Activated CD8-positive, alpha-beta T cell treated with anti-CD3 and anti-CD28 coated beads for 36 hours (primary cell): ENCODE measurements around the gene E2F4. TPM values are rescaled to one million over a fixed set of nuclear protein-coding genes. Genes with fewer than 3 reads are reported as not detected.

Experiments used
- ATAC-seq: fragments of 200-7000 bp; cut with Tn5 transposase; one replicate; pipeline ENCODE4 v1.10.0; 2021; ENCODE audit warnings: mild to moderate bottlenecking, moderate library complexity
- CTCF ChIA-PET: fragments of 350-600 bp; sonication (Branson Sonifier 250); formaldehyde crosslinking; loops from one replicate; lab custom pipeline; 2021; ENCODE audit warnings: antibody characterized with exemption; lab: Charles Lee
- POLR2A ChIA-PET: fragments of 350-600 bp; sonication (Branson Sonifier 250); formaldehyde crosslinking; loops from one replicate; lab custom pipeline; 2021; ENCODE audit warnings: antibody characterized with exemption; lab: Charles Lee
- DNase-seq: peaks from one replicate; pipeline ENCODE4 v3.0.0-alpha.2; 2020
- H3K27ac Mint-ChIP-seq: one replicate; pipeline ENCODE4 v1.8.0; 2021; ENCODE audit warnings: mild to moderate bottlenecking, mixed read lengths
- H3K27me3 Mint-ChIP-seq: one replicate; pipeline ENCODE4 v1.8.0; 2021; ENCODE audit warnings: mixed read lengths
- H3K36me3 Mint-ChIP-seq: one replicate; pipeline ENCODE4 v1.8.0; 2021; ENCODE audit warnings: low read depth, mixed read lengths
- H3K4me1 Mint-ChIP-seq: one replicate; pipeline ENCODE4 v1.8.0; 2021; ENCODE audit warnings: low read depth, mixed read lengths
- H3K4me3 Mint-ChIP-seq: one replicate; pipeline ENCODE4 v1.8.0; 2021; ENCODE audit warnings: mild to moderate bottlenecking, moderate library complexity, mixed read lengths
- H3K9me3 Mint-ChIP-seq: one replicate; pipeline ENCODE4 v1.8.0; 2021; ENCODE audit warnings: mixed read lengths
- CTCF ChIP-seq: fragments of 200-600 bp; IDR thresholded peaks from one replicate; pipeline ENCODE4 v1.8.0; 2022; ENCODE audit warnings: antibody characterized with exemption, mild to moderate bottlenecking
- intact Hi-C: fragments of 100-400 bp; cut with micrococcal nuclease; formaldehyde crosslinking; loops from one replicate; pipeline ENCODE4 v1.10.0; 2022
- total RNA-seq, 2 experiments: library from RNA; stranded (reverse); gene quantifications; one replicate each; pipeline ENCODE4 v1.2.3, GENCODE V29; 2021

Gene E2F4
- total RNA-seq, 2 experiments from 2014 or later = 104 to 105 TPM

GRCh38 chr16:67192781-67193361 is 916 bp downstream of the E2F4 start:
- intact Hi-C loops = loop anchor here (2.0 kb wide), 1 partner anchor 52 kb away; no protein-coding TSS in a partner anchor
- peaks cover 45% of the 10 kb centered on the region for H3K36me3 Mint-ChIP-seq
- H3K27me3 Mint-ChIP-seq = no peaks in the 10 kb centered on the region
- H3K4me1 Mint-ChIP-seq = peaks cover 45% of the 10 kb centered on the region
- H3K9me3 Mint-ChIP-seq = no peaks in the 10 kb centered on the region
- H3K27ac Mint-ChIP-seq = peak overlapping the region; percentile 87
- no peak for TF ChIP-seq CTCF
- CTCF ChIA-PET = interaction anchor here (1.0 to 1.7 kb wide), 7 partner anchors 34 to 240 kb away, joined by 3 to 6 read pairs (median 3); partner anchors contain the start of genes FHOD1 and TMEM208
- ATAC-seq (no peak), DNase-seq (no peak)
- POLR2A ChIA-PET = interaction anchor here (0.6 to 2.2 kb wide), 8 partner anchors 16 to 43 kb away, joined by 3 to 9 read pairs (median 4); no protein-coding TSS in a partner anchor
- peak overlapping the region; percentile 93 for H3K4me3 Mint-ChIP-seq

GRCh38 chr16:67193536-67193935 is 1.6 kb downstream of the E2F4 start:
- peak overlapping the region; percentile 87 for H3K27ac Mint-ChIP-seq
- CTCF ChIA-PET = interaction anchor here (0.5 to 1.7 kb wide), 7 partner anchors 9 to 215 kb away, joined by 3 to 6 read pairs (median 3); partner anchors contain the start of genes FHOD1 and TMEM208
- intact Hi-C loops = loop anchor here (2.0 kb wide), 1 partner anchor 51 kb away; no protein-coding TSS in a partner anchor
- H3K27me3 Mint-ChIP-seq = no peaks in the 10 kb centered on the region
- H3K36me3 Mint-ChIP-seq = peaks cover 51% of the 10 kb centered on the region
- TF ChIP-seq CTCF = no peak
- peaks cover 45% of the 10 kb centered on the region for H3K4me1 Mint-ChIP-seq
- DNase-seq = no peak
- peak overlapping the region; percentile 93 for H3K4me3 Mint-ChIP-seq
- H3K9me3 Mint-ChIP-seq = no peaks in the 10 kb centered on the region
- no peak for ATAC-seq
- POLR2A ChIA-PET = interaction anchor here (1.0 to 2.2 kb wide), 8 partner anchors 10 to 50 kb away, joined by 3 to 9 read pairs (median 4); partner anchors contain the start of genes FBXL8 and TRADD

GRCh38 chr16:67194260-67194659 is 2.3 kb downstream of the E2F4 start:
- H3K4me1 Mint-ChIP-seq = peaks cover 45% of the 10 kb centered on the region
- no peak for DNase-seq
- no peak for TF ChIP-seq CTCF
- no peaks in the 10 kb centered on the region for H3K9me3 Mint-ChIP-seq
- peak overlapping the region; percentile 87 for H3K27ac Mint-ChIP-seq
- ATAC-seq = no peak
- H3K4me3 Mint-ChIP-seq = peak overlapping the region; percentile 93
- H3K27me3 Mint-ChIP-seq = no peaks in the 10 kb centered on the region
- POLR2A ChIA-PET = interaction anchor here (1.0 to 2.2 kb wide), 8 partner anchors 9 to 49 kb away, joined by 3 to 9 read pairs (median 4); partner anchors contain the start of genes FBXL8 and TRADD
- CTCF ChIA-PET = interaction anchor here (0.5 to 1.1 kb wide), 4 partner anchors 9 to 206 kb away, joined by 3 read pairs; no protein-coding TSS in a partner anchor
- intact Hi-C loops = no loop called here
- H3K36me3 Mint-ChIP-seq = peaks cover 52% of the 10 kb centered on the region

- intact Hi-C loops = no loop called here
- Mint-ChIP-seq H3K4me1 (peaks cover 45% of the 10 kb centered on the region), H3K27me3 (no peaks in the 10 kb centered on the region), H3K36me3 (peaks cover 61% of the 10 kb centered on the region), H3K27ac (no peak overlapping the region), H3K9me3 (no peaks in the 10 kb centered on the region), H3K4me3 (no peak overlapping the region)
- CTCF ChIA-PET = interaction anchor here (1.2 kb wide), 1 partner anchor 31 kb away, joined by 5 read pairs; no protein-coding TSS in a partner anchor
- no peak for ATAC-seq
- POLR2A ChIA-PET = interaction anchor here (1.5 kb wide), 1 partner anchor 31 kb away, joined by 4 read pairs; the partner anchor contains the start of gene TMEM208
- TF ChIP-seq CTCF = no peak
- DNase-seq = no peak
These were observed 3.7 kb downstream of the E2F4 start for GRCh38 chr16:67195676-67196075.
